ENCODE data around the gene MEIS2.

The MEIS2 gene

GRCh38 chr15:37100109-37100965 lies at the start of gene MEIS2:
MEIS2 (minus strand) TSS chr15:37100549; CDS start chr15:37099466, 1,083 bp downstream.
- Histone ChIP-seq H3K27ac (ENCODE audit: poor library complexity, severe bottlenecking) (peak within 1 kb of the TSS; percentile 52), H3K4me3 (ENCODE audit: severe bottlenecking) (peak within 1 kb of the TSS; percentile 65), H3K36me3 (ENCODE audit: low read depth) (no peaks in the 10 kb centered on the region), H3K9me3 (ENCODE audit: severe bottlenecking) (no peaks in the 10 kb centered on the region), H3K27me3 (ENCODE audit: insufficient read depth, poor library complexity, severe bottlenecking) (peaks cover 97% of the 10 kb centered on the region), H3K4me1 (ENCODE audit: insufficient read depth, poor library complexity, severe bottlenecking) (peaks cover 11% of the 10 kb centered on the region)
- no peak for TF ChIP-seq CTCF (IDR thresholded peaks at IDR 0.05; ENCODE audit: poor library complexity, severe bottlenecking)
- ATAC-seq (ENCODE audit: low read depth) = peak; percentile 44
- DNase-seq (ENCODE audit: low spot score) = peak; percentile 92

DNA sequence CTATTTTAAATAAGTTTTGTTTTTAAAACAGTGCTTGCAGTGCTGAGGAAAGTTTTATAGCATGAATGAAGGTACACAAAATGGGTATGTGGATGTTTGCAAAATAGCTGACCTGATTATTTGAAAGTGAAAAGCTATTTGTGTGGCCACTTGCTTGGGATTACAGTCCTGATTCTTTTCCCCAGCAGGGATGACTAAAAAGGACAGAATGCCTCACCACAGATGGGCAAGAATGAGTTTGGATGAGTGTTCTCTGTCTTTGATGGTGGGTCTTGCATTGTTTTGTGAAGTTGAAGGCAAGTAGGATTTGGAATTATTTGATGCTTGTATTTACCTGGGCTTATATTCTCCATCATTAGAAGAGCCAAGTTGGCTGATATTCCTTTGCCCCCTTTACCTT lies 48.8 kb upstream of the MEIS2 start:
- ATAC-seq (ENCODE audit: low read depth) (no peak), DNase-seq (ENCODE audit: low spot score) (no peak)
- H3K36me3 ChIP-seq (ENCODE audit: low read depth) = no peaks in the 10 kb centered on the region
- H3K9me3 ChIP-seq (ENCODE audit: severe bottlenecking) = no peaks in the 10 kb centered on the region
- H3K27ac ChIP-seq (ENCODE audit: poor library complexity, severe bottlenecking) = no peak overlapping the region
- H3K27me3 ChIP-seq (ENCODE audit: insufficient read depth, poor library complexity, severe bottlenecking) = peaks cover 30% of the 10 kb centered on the region
- no peak overlapping the region for H3K4me3 ChIP-seq (ENCODE audit: severe bottlenecking)
- TF ChIP-seq CTCF (IDR thresholded peaks at IDR 0.05; ENCODE audit: poor library complexity, severe bottlenecking) = no peak
- no peaks in the 10 kb centered on the region for H3K4me1 ChIP-seq (ENCODE audit: insufficient read depth, poor library complexity, severe bottlenecking)

DNA sequence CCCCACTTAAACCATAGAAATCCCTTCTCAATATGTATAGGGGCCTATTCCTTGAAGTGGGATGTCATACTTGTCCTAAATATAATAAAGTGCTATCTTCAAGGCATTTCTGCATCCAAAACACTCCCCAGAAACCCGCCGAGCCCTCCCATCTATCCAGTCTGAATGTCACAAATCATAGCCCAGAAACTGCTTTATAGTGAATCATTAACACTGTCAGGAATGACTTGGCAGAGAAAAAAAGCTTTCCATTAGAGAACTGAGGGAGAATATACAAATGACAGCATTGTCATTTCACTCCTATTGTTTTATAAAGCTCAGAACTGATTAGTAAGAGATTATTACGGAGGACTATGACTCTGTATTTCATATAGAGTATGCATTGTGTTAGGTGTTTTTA lies 48.4 kb upstream of the MEIS2 start:
- no peak for ATAC-seq (ENCODE audit: low read depth)
- Histone ChIP-seq H3K4me1 (ENCODE audit: insufficient read depth, poor library complexity, severe bottlenecking) (no peaks in the 10 kb centered on the region), H3K9me3 (ENCODE audit: severe bottlenecking) (no peaks in the 10 kb centered on the region), H3K27me3 (ENCODE audit: insufficient read depth, poor library complexity, severe bottlenecking) (peaks cover 30% of the 10 kb centered on the region), H3K36me3 (ENCODE audit: low read depth) (no peaks in the 10 kb centered on the region), H3K4me3 (ENCODE audit: severe bottlenecking) (no peak overlapping the region), H3K27ac (ENCODE audit: poor library complexity, severe bottlenecking) (no peak overlapping the region)
- DNase-seq (ENCODE audit: low spot score) = no peak
- no peak for TF ChIP-seq CTCF (IDR thresholded peaks at IDR 0.05; ENCODE audit: poor library complexity, severe bottlenecking)

GRCh38 chr15:37143351-37143750 lies 43.0 kb upstream of the MEIS2 start:
- DNase-seq (ENCODE audit: low spot score) (no peak), ATAC-seq (ENCODE audit: low read depth) (no peak)
- H3K9me3 ChIP-seq (ENCODE audit: severe bottlenecking) = no peaks in the 10 kb centered on the region
- H3K36me3 ChIP-seq (ENCODE audit: low read depth) = no peaks in the 10 kb centered on the region
- H3K27ac ChIP-seq (ENCODE audit: poor library complexity, severe bottlenecking) = no peak overlapping the region
- H3K4me1 ChIP-seq (ENCODE audit: insufficient read depth, poor library complexity, severe bottlenecking) = no peaks in the 10 kb centered on the region
- peaks cover 26% of the 10 kb centered on the region for H3K27me3 ChIP-seq (ENCODE audit: insufficient read depth, poor library complexity, severe bottlenecking)
- no peak for TF ChIP-seq CTCF (IDR thresholded peaks at IDR 0.05; ENCODE audit: poor library complexity, severe bottlenecking)
- no peak overlapping the region for H3K4me3 ChIP-seq (ENCODE audit: severe bottlenecking)

GRCh38 chr15:37142371-37142770 lies 42.0 kb upstream of the MEIS2 start:
- H3K9me3 ChIP-seq (ENCODE audit: severe bottlenecking) = no peaks in the 10 kb centered on the region
- TF ChIP-seq CTCF (IDR thresholded peaks at IDR 0.05; ENCODE audit: poor library complexity, severe bottlenecking) = no peak
- peaks cover 18% of the 10 kb centered on the region for H3K27me3 ChIP-seq (ENCODE audit: insufficient read depth, poor library complexity, severe bottlenecking)
- H3K4me1 ChIP-seq (ENCODE audit: insufficient read depth, poor library complexity, severe bottlenecking) = no peaks in the 10 kb centered on the region
- H3K27ac ChIP-seq (ENCODE audit: poor library complexity, severe bottlenecking) = no peak overlapping the region
- ATAC-seq (ENCODE audit: low read depth) = no peak
- no peaks in the 10 kb centered on the region for H3K36me3 ChIP-seq (ENCODE audit: low read depth)
- no peak for DNase-seq (ENCODE audit: low spot score)
- no peak overlapping the region for H3K4me3 ChIP-seq (ENCODE audit: severe bottlenecking)

All from RWPE2 (cell line).